LNCAP (cell line): ENCODE measurements around the gene ACKR3.

Experiments
- CTCF ChIP-seq: fragments of 450-650 bp; IDR thresholded peaks from 2 replicates; pipeline ENCODE4 v1.5.1; 2017; ENCODE audit warnings: mild to moderate bottlenecking

The ACKR3 gene

GRCh38 chr2:236555481-236555880 is 14.1 kb upstream of the ACKR3 start:
- no peak for TF ChIP-seq CTCF

- no peak for TF ChIP-seq CTCF
Observed at GRCh38 chr2:236557306-236558030, 12.2 kb upstream of the ACKR3 start.

- TF ChIP-seq CTCF = no peak
Observed at GRCh38 chr2:236558036-236558435, 11.6 kb upstream of the ACKR3 start.

- no peak for TF ChIP-seq CTCF
Observed at GRCh38 chr2:236558993-236559978, 10.3 kb upstream of the ACKR3 start.

- TF ChIP-seq CTCF = no peak
Observed at GRCh38 chr2:236561874-236562273, 7.8 kb upstream of the ACKR3 start.

- TF ChIP-seq CTCF = peak; percentile 43; the same call in 1 of the 2 replicates
Observed at GRCh38 chr2:236562434-236562833, 7.2 kb upstream of the ACKR3 start.

- TF ChIP-seq CTCF = no peak
Observed at GRCh38 chr2:236563953-236564352, 5.7 kb upstream of the ACKR3 start.
